ENCODE results near the gene VILL.

DNA sequence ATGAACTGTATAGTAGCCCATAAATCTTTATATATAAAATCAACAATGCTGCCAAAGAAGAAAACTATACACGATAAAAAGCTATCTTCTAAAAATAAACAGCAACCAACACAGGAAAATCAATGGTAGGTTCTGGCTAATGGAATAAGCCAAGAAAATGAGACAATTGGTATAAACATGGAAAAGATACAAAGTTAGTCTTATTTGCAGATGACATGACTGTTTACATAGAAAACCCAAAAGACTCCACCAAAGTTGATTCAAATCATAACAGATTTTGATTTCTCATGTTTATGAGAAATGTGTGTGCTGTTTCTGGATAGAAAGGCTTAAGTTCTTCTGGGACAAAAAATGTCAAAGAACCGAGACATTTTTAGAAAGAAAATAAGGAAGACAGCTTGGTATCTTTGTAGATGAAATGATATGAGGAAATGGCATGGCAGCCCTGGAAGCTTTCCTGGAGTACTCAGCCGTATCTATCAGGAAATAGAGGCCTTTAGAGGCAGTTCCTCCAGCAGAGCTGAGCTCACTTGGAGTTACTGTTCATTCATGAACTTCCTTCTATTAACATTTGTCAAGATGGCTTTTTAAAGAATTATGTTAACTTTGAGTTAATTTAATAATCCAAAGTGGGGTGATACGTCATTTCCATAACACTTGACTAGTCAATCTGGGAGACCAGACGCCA is 36.7 kb upstream of the VILL start:
- TF ChIP-seq POLR2A (IDR thresholded peaks at IDR 0.05) (no peak), POLR2AphosphoS5 (IDR thresholded peaks at IDR 0.05) (no peak)
- TF ChIP-seq, protein P1, sequence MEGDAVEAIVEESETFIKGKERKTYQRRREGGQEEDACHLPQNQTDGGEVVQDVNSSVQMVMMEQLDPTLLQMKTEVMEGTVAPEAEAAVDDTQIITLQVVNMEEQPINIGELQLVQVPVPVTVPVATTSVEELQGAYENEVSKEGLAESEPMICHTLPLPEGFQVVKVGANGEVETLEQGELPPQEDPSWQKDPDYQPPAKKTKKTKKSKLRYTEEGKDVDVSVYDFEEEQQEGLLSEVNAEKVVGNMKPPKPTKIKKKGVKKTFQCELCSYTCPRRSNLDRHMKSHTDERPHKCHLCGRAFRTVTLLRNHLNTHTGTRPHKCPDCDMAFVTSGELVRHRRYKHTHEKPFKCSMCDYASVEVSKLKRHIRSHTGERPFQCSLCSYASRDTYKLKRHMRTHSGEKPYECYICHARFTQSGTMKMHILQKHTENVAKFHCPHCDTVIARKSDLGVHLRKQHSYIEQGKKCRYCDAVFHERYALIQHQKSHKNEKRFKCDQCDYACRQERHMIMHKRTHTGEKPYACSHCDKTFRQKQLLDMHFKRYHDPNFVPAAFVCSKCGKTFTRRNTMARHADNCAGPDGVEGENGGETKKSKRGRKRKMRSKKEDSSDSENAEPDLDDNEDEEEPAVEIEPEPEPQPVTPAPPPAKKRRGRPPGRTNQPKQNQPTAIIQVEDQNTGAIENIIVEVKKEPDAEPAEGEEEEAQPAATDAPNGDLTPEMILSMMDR (IDR thresholded peaks at IDR 0.05): no peak
